SK-N-SH treated with all-trans-retinoic acid at 6 μM for 48 hours (cell line): Measurements from ENCODE around the gene MRPS5.

Source experiments
- ARNTL ChIP-seq: fragments of 450-650 bp; formaldehyde crosslinking; IDR thresholded peaks from 2 replicates; pipeline ENCODE4 v1.5.0; 2020; ENCODE audit warnings: low read depth, mild to moderate bottlenecking, moderate library complexity, borderline replicate concordance
- CSRNP3 ChIP-seq: fragments of 250-450 bp; sonication (Bioruptor Pico); IDR thresholded peaks from 2 replicates; pipeline ENCODE4 v1.5.1; 2021; ENCODE audit warnings: mild to moderate bottlenecking, moderate library complexity
- ISL1 ChIP-seq: fragments of 250-450 bp; sonication (Bioruptor Pico); IDR thresholded peaks from 2 replicates; pipeline ENCODE4 v2.1.2; 2022; ENCODE audit warnings: mild to moderate bottlenecking, moderate library complexity
- OSR1 ChIP-seq: fragments of 250-450 bp; sonication (Bioruptor Pico); IDR thresholded peaks from 2 replicates; pipeline ENCODE4 v1.8.0; 2022; ENCODE audit warnings: moderate library complexity, mild to moderate bottlenecking, inconsistent platforms
- RARB ChIP-seq: fragments of 250-450 bp; sonication (Bioruptor Pico); IDR thresholded peaks from 2 replicates; pipeline ENCODE4 v1.8.0; 2021; ENCODE audit warnings: mild to moderate bottlenecking, moderate library complexity
- TOX ChIP-seq: fragments of 250-450 bp; sonication (Bioruptor Pico); IDR thresholded peaks from 2 replicates; pipeline ENCODE4 v1.8.0; 2021; ENCODE audit warnings: mild to moderate bottlenecking, moderate library complexity, borderline replicate concordance
- ZFP3 ChIP-seq: fragments of 250-450 bp; sonication (Bioruptor Pico); IDR thresholded peaks from 2 replicates; pipeline ENCODE4 v1.5.0; 2020; ENCODE audit warnings: mild to moderate bottlenecking, moderate library complexity
- ZFP30 ChIP-seq: fragments of 450-650 bp; formaldehyde crosslinking; IDR thresholded peaks from 2 replicates; pipeline ENCODE4 v1.5.0; 2022; ENCODE audit warnings: mild to moderate bottlenecking, moderate library complexity
- ZNF70 ChIP-seq: fragments of 450-650 bp; formaldehyde crosslinking; IDR thresholded peaks from 2 replicates; pipeline ENCODE4 v1.5.0; 2020; ENCODE audit warnings: mild to moderate bottlenecking, moderate library complexity

- TF ChIP-seq ISL1 (CRISPR knock-in tag), result no peak
- no peak for TF ChIP-seq ZFP3 (CRISPR knock-in tag)
- TF ChIP-seq RARB (CRISPR knock-in tag), result no peak
- no peak for TF ChIP-seq TOX (CRISPR knock-in tag)
- TF ChIP-seq OSR1, result no peak
- no peak for TF ChIP-seq ZFP30 (CRISPR knock-in tag)
- no peak for TF ChIP-seq ARNTL (CRISPR knock-in tag)
- TF ChIP-seq ZNF70 (CRISPR knock-in tag), result no peak
- no peak for TF ChIP-seq CSRNP3
Observed at GRCh38 chr2:95158441-95158840, 36.8 kb upstream of the MRPS5 start.
